H1 (cell line): Measurements from ENCODE around the gene FEM1C. TPM values are rescaled to one million over a fixed set of nuclear protein-coding genes. Genes with fewer than 3 reads are reported as not detected.

Source experiments
- CTCF ChIA-PET: fragments of 300-600 bp; sonication (Branson Sonifier 250); formaldehyde crosslinking; loops from one replicate; lab custom pipeline; 2021; ENCODE audit not compliant: partially characterized antibody; lab: Charles Lee
- POLR2A ChIA-PET: fragments of 300-600 bp; sonication (Branson Sonifier 250); formaldehyde crosslinking; loops from one replicate; lab custom pipeline; 2021; ENCODE audit warnings: inconsistent platforms; ENCODE audit not compliant: partially characterized antibody; lab: Charles Lee
- DNase-seq, 2 experiments: peaks; one replicate each; pipeline versions ENCODE4 v3.0.0 to v3.0.0-alpha.2; 2010 to 2022; ENCODE audit warnings: low spot score in 2 of 2, low read depth in 1 of 2, mixed read lengths in 1 of 2
- FAIRE-seq: peaks from 2 replicates; lab custom pipeline; 2011; peaks lifted over from hg19 to GRCh38; lab: Jason Lieb, UNC
- H2AFZ ChIP-seq: 2 replicates; pipeline ENCODE4 v1.8.1; 2012; ENCODE audit warnings: low read length, inconsistent platforms
- H2AK5ac ChIP-seq: 2 replicates; pipeline ENCODE4 v1.6.1; 2013; ENCODE audit warnings: low read depth, low read length
- H2BK120ac ChIP-seq: replicated peaks from 2 replicates; pipeline ENCODE3; 2013; ENCODE audit warnings: low read depth, low read length, inconsistent platforms
- H2BK12ac ChIP-seq: 2 replicates; pipeline ENCODE4 v1.6.1; 2013; ENCODE audit warnings: low read depth, low read length
- H2BK15ac ChIP-seq: 2 replicates; pipeline ENCODE4 v1.6.1; 2013; ENCODE audit warnings: low read length
- H2BK20ac ChIP-seq: 2 replicates; pipeline ENCODE4 v1.6.1; 2013; ENCODE audit warnings: low read length
- H2BK5ac ChIP-seq: 2 replicates; pipeline ENCODE4 v1.6.1; 2013; ENCODE audit warnings: low read depth, low read length
- H3K14ac ChIP-seq: 2 replicates; pipeline ENCODE4 v1.6.1; 2013; ENCODE audit warnings: inconsistent platforms; ENCODE audit not compliant: insufficient read length
- H3K18ac ChIP-seq: 2 replicates; pipeline ENCODE4 v1.6.1; 2013; ENCODE audit warnings: low read length; ENCODE audit errors: extremely low read depth
- H3K23ac ChIP-seq: 2 replicates; pipeline ENCODE4 v1.6.1; 2013; ENCODE audit warnings: inconsistent platforms; ENCODE audit not compliant: insufficient read length
- H3K23me2 ChIP-seq: 2 replicates; pipeline ENCODE4 v1.6.1; 2013; ENCODE audit warnings: low read depth, low read length
- H3K27ac ChIP-seq: 2 replicates; pipeline ENCODE4 v1.6.1; 2011; ENCODE audit warnings: low read depth, low read length, inconsistent platforms
- H3K27me3 ChIP-seq, 4 experiments: replicated peaks in 1 of 4; 1 replicate in 1 of 4; 2 replicates in 3 of 4; pipeline versions ENCODE4 v1.6.1 to v1.8.1; 2011 to 2013; ENCODE audit warnings: low read length in 3 of 4, mild to moderate bottlenecking in 3 of 4, inconsistent platforms in 2 of 4, mixed read lengths in 2 of 4, moderate library complexity in 1 of 4; ENCODE audit not compliant: control insufficient read depth in 3 of 4, insufficient read depth in 3 of 4; ENCODE audit errors: extremely low read depth in 1 of 4
- H3K36me3 ChIP-seq, 4 experiments: 2 replicates each; pipeline versions ENCODE4 v1.6.1 to v1.8.1; 2011 to 2013; ENCODE audit warnings: mild to moderate bottlenecking in 4 of 4, low read length in 3 of 4, moderate library complexity in 2 of 4, control low read depth in 1 of 4, inconsistent platforms in 1 of 4; ENCODE audit not compliant: insufficient read depth in 4 of 4, control insufficient read depth in 2 of 4
- H3K4ac ChIP-seq: replicated peaks from 2 replicates; pipeline ENCODE3; 2013; ENCODE audit warnings: low read length, low read depth, mixed read lengths, inconsistent platforms; ENCODE audit not compliant: insufficient read length
- H3K4me1 ChIP-seq, 4 experiments: replicated peaks in 1 of 4; 1 replicate in 1 of 4; 2 replicates in 3 of 4; pipeline versions ENCODE4 v1.6.1 to v1.8.1; 2011 to 2013; ENCODE audit warnings: low read length in 3 of 4, inconsistent platforms in 2 of 4, mixed read lengths in 1 of 4; ENCODE audit not compliant: insufficient read depth in 4 of 4, control insufficient read depth in 3 of 4
- H3K4me2 ChIP-seq, 2 experiments: 2 replicates each; pipeline versions ENCODE4 v1.6.1 to v1.8.1; 2011 to 2013; ENCODE audit warnings: low read depth in 2 of 2, low read length in 2 of 2, control low read depth in 1 of 2, inconsistent platforms in 1 of 2, mild to moderate bottlenecking in 1 of 2; ENCODE audit not compliant: insufficient read depth in 1 of 2
- H3K4me3 ChIP-seq, 4 experiments: fragments of 200-600, 300-600 bp in 1 of 4; sonication (generic), shearing (Covaris generic), sonication (Bioruptor Twin) in 1 of 4; 2 replicates each; pipeline versions ENCODE4 v1.5.1 to v1.8.1; 2011 to 2016; ENCODE audit warnings: low read length in 4 of 4, low read depth in 3 of 4, control low read depth in 2 of 4, inconsistent platforms in 2 of 4, mild to moderate bottlenecking in 2 of 4, mixed read lengths in 1 of 4, moderate library complexity in 1 of 4; ENCODE audit not compliant: insufficient read depth in 2 of 4; ENCODE audit errors: extremely low read depth in 1 of 4
- H3K56ac ChIP-seq: replicated peaks from 2 replicates; pipeline ENCODE3; 2013; ENCODE audit warnings: low read depth, mild to moderate bottlenecking, mixed read lengths, low read length, inconsistent platforms; ENCODE audit not compliant: insufficient read length
- H3K79me1 ChIP-seq: 2 replicates; pipeline ENCODE4 v1.6.1; 2013; ENCODE audit warnings: low read depth, low read length, control low read depth
- H3K79me2 ChIP-seq, 2 experiments: 2 replicates each; pipeline versions ENCODE4 v1.6.1 to v1.8.1; 2012 to 2013; ENCODE audit warnings: low read length in 2 of 2, mild to moderate bottlenecking in 2 of 2, inconsistent platforms in 1 of 2; ENCODE audit not compliant: insufficient read depth in 2 of 2, control insufficient read depth in 1 of 2
- H3K9ac ChIP-seq, 4 experiments: replicated peaks in 1 of 4; 1 replicate in 1 of 4; 2 replicates in 3 of 4; pipeline versions ENCODE4 v1.6.1 to v1.8.1; 2011 to 2013; ENCODE audit warnings: low read depth in 3 of 4, low read length in 3 of 4, control low read depth in 2 of 4, mild to moderate bottlenecking in 2 of 4, moderate library complexity in 2 of 4, inconsistent platforms in 1 of 4; ENCODE audit errors: extremely low read depth in 1 of 4
- H3K9me3 ChIP-seq, 2 experiments: 2 replicates each; pipeline versions ENCODE4 v1.6.1 to v1.8.1; 2012 to 2013; ENCODE audit warnings: mild to moderate bottlenecking in 2 of 2, moderate library complexity in 2 of 2, control low read depth in 1 of 2, inconsistent platforms in 1 of 2, low read depth in 1 of 2, low read length in 1 of 2, mixed read lengths in 1 of 2; ENCODE audit not compliant: insufficient read depth in 2 of 2
- H4K20me1 ChIP-seq, 2 experiments: replicated peaks in 1 of 2; 2 replicates each; pipeline versions ENCODE3 to v1.8.1; 2011 to 2013; ENCODE audit warnings: inconsistent platforms in 2 of 2, low read length in 2 of 2, mild to moderate bottlenecking in 1 of 2; ENCODE audit not compliant: insufficient read depth in 2 of 2, control insufficient read depth in 1 of 2
- H4K5ac ChIP-seq: 2 replicates; pipeline ENCODE4 v1.6.1; 2013; ENCODE audit warnings: low read length, low read depth, mixed read lengths, inconsistent platforms; ENCODE audit not compliant: insufficient read length
- H4K8ac ChIP-seq: 2 replicates; pipeline ENCODE4 v1.8.0; 2013; ENCODE audit warnings: mild to moderate bottlenecking, moderate library complexity, low read length, inconsistent platforms; ENCODE audit not compliant: insufficient read depth; ENCODE audit errors: extremely low read depth
- H4K91ac ChIP-seq: replicated peaks from 2 replicates; pipeline ENCODE3; 2013; ENCODE audit warnings: low read length, mixed read lengths, inconsistent platforms; ENCODE audit not compliant: insufficient read length
- ASH2L ChIP-seq: fragments of 200-600, 300-600 bp; sonication (generic); IDR thresholded peaks from one replicate; pipeline ENCODE4 v1.7.1; 2017; ENCODE audit warnings: low read length
- BACH1 ChIP-seq: IDR thresholded peaks from 2 replicates; pipeline ENCODE4 v1.6.1; 2012; ENCODE audit warnings: low read length, improper control_type of control experiment
- CBX8 ChIP-seq: fragments of 300-800, 300-1000 bp; sonication (generic); IDR thresholded peaks from 2 replicates; pipeline ENCODE4 v1.7.1; 2016; ENCODE audit warnings: low read depth, low read length, borderline replicate concordance
- CHD1 ChIP-seq: IDR thresholded peaks from 2 replicates; pipeline ENCODE4 v1.6.1; 2012; ENCODE audit warnings: low read depth, low read length, improper control_type of control experiment
- CTBP2 ChIP-seq: IDR thresholded peaks from 2 replicates; pipeline ENCODE4 v1.7.0; 2011; ENCODE audit warnings: borderline replicate concordance, mild to moderate bottlenecking, moderate library complexity, mixed read lengths, low read length; ENCODE audit not compliant: insufficient read depth, insufficient read length
- EZH2 ChIP-seq: fragments of 200-600 bp; sonication (generic); IDR thresholded peaks from 2 replicates; pipeline ENCODE4 v1.7.1; 2012; ENCODE audit warnings: low read depth, mild to moderate bottlenecking, moderate library complexity, low read length, inconsistent platforms; ENCODE audit not compliant: severe bottlenecking
- GTF2F1 ChIP-seq: IDR thresholded peaks from 2 replicates; pipeline ENCODE4 v1.6.1; 2012; ENCODE audit warnings: low read depth, low read length, improper control_type of control experiment, borderline replicate concordance
- KDM4A ChIP-seq: IDR thresholded peaks from one replicate; pipeline ENCODE4 v1.7.1; 2012; ENCODE audit warnings: low read depth, mild to moderate bottlenecking, moderate library complexity, low read length, inconsistent platforms; ENCODE audit not compliant: severe bottlenecking
- POLR2A ChIP-seq, 2 experiments: IDR thresholded peaks; 1 replicate in 1 of 2; 2 replicates in 1 of 2; pipeline ENCODE4 v1.6.1; 2011; ENCODE audit warnings: low read depth in 2 of 2, low read length in 2 of 2, mild to moderate bottlenecking in 2 of 2; ENCODE audit errors: control extremely low read depth in 1 of 2
- SP4 ChIP-seq: IDR thresholded peaks from 2 replicates; pipeline ENCODE4 v1.6.1; 2012; ENCODE audit warnings: low read length, inconsistent platforms
- WGBS, 2 experiments: shearing (Covaris generic) in 1 of 2; methylation state at CpG; one replicate each; pipeline versions ENCODE4 v1.1.6 to v1.1.7; 2013 to 2015; ENCODE audit warnings: low lambda C conversion rate in 2 of 2, mixed read lengths in 2 of 2, inconsistent platforms in 1 of 2, low coverage in 1 of 2, missing lambda C conversion rate in 1 of 2; ENCODE audit not compliant: insufficient replicate concordance in 2 of 2, insufficient coverage in 1 of 2, insufficient read length in 1 of 2; ENCODE audit errors: extremely low coverage in 1 of 2, missing lambda C conversion rate in 1 of 2; 5-methylcytosine and 5-hydroxymethylcytosine counted together
- polyA plus RNA-seq, 7 experiments: library from polyadenylated mRNA; depleted of rRNA in 3 of 7; stranded (reverse) in 5 of 7; unstranded in 2 of 7; fragments of >200 nt in 5 of 7; fragments of 200-250 nt in 2 of 7; gene quantifications; 1 replicate in 5 of 7; 2 replicates in 1 of 7; 4 replicates in 1 of 7; pipeline versions ENCODE4 v1.2.1 to v1.2.3, GENCODE V29; 2011 to 2013; ENCODE audit warnings: missing spikeins in 2 of 7, mixed read lengths in 2 of 7
- total RNA-seq: library from RNA; stranded (reverse); fragmentation: NEBNext Ultra II Directional; extraction: Animal tissue kit (Norgen Biotek cat#: 25700); gene quantifications from 2 replicates; pipeline ENCODE4 v1.2.1, GENCODE V29; 2021
- TF ChIP-seq, protein P1 (sequence below): IDR thresholded peaks from 2 replicates; pipeline ENCODE4 v1.6.1; 2011; ENCODE audit warnings: low read length, improper control_type of control experiment
- TF ChIP-seq, protein P2 (sequence below): IDR thresholded peaks from 2 replicates; pipeline ENCODE4 v1.6.1; 2012; ENCODE audit warnings: inconsistent platforms

Gene FEM1C
- total and polyA plus RNA-seq, 2 of the 8 experiments (the other 6 are each of a cell fraction or from before 2014, with no cell fraction given) = 4.4 to 17.7 TPM

DNA sequence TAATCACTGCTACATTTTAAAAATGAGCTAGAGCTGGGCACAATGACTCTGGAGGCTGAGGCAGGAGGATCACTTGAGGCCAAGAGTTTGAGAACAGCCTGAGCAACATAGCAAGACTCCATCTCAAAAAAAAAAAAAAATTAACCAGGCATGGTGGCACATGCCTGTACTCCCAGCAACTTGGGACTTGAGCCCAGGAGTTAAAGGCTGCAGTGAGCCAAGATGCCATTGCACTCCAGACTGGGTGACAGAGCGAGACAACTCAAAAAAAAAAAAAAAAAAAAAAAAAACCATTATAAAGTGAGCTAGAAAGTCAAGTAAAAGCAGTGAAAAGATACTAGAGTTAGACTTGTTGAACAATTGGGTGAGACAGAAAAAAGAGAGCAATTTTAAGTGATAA is 28.2 kb downstream of the FEM1C start:
- H3K23ac ChIP-seq = no peak overlapping the region
- DNase-seq (no peak), FAIRE-seq (no peak)
- no peak overlapping the region for H3K56ac ChIP-seq
- H4K8ac ChIP-seq = no peak overlapping the region
- no peak overlapping the region for H2BK20ac ChIP-seq
- H2BK5ac ChIP-seq = no peak overlapping the region
- H2BK120ac ChIP-seq = no peak overlapping the region
- no peak overlapping the region for H4K91ac ChIP-seq
- POLR2A ChIA-PET = interaction anchor here (0.7 kb wide), 1 partner anchor 65 kb away, joined by 3 read pairs; no protein-coding TSS in a partner anchor
- 83% methylated on average over 1 of the region's 1 CpG; no CpG with 5 or more reads in 1 of the 2 experiments for WGBS, 2 experiments
- H3K4me2 ChIP-seq = no peak overlapping the region
- no peak overlapping the region for H3K9ac ChIP-seq
- CTCF ChIA-PET = interaction anchor here (1.7 kb wide), 1 partner anchor 19 kb away, joined by 5 read pairs; no protein-coding TSS in a partner anchor
- H3K79me1 ChIP-seq = no peaks in the 10 kb centered on the region
- H3K23me2 ChIP-seq = no peaks in the 10 kb centered on the region
- H3K9me3 ChIP-seq = no peaks in the 10 kb centered on the region
- no peak overlapping the region for H2AK5ac ChIP-seq
- H2BK12ac ChIP-seq = no peak overlapping the region
- H3K36me3 ChIP-seq = no peaks in the 10 kb centered on the region
- H4K5ac ChIP-seq = no peak overlapping the region
- H3K4ac ChIP-seq = no peak overlapping the region
- no peak overlapping the region for H2BK15ac ChIP-seq
- H3K14ac ChIP-seq = no peak overlapping the region
- H3K79me2 ChIP-seq = no peaks in the 10 kb centered on the region
- no peaks in the 10 kb centered on the region for H4K20me1 ChIP-seq
- TF ChIP-seq ASH2L = no peak
- TF ChIP-seq, protein P1, sequence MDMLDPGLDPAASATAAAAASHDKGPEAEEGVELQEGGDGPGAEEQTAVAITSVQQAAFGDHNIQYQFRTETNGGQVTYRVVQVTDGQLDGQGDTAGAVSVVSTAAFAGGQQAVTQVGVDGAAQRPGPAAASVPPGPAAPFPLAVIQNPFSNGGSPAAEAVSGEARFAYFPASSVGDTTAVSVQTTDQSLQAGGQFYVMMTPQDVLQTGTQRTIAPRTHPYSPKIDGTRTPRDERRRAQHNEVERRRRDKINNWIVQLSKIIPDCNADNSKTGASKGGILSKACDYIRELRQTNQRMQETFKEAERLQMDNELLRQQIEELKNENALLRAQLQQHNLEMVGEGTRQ = no peak
- TF ChIP-seq SP4 = no peak
- no peak for TF ChIP-seq POLR2A (IDR thresholded peaks at IDR 0.05; ENCODE audit: control extremely low read depth in 1 of 2, low read depth in 2 of 2, low read length in 2 of 2)
- no peak for TF ChIP-seq CTBP2
- no peak for TF ChIP-seq CHD1
- no peak for TF ChIP-seq BACH1
- TF ChIP-seq, protein P2, sequence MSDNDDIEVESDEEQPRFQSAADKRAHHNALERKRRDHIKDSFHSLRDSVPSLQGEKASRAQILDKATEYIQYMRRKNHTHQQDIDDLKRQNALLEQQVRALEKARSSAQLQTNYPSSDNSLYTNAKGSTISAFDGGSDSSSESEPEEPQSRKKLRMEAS = no peak
- no peak for TF ChIP-seq GTF2F1
- no peak for TF ChIP-seq CBX8
- TF ChIP-seq KDM4A = no peak
- no peak for TF ChIP-seq EZH2
- H2AFZ ChIP-seq = no peak overlapping the region
- H3K27ac ChIP-seq = no peak overlapping the region
- no peaks in the 10 kb centered on the region for H3K27me3 ChIP-seq
- H3K4me1 ChIP-seq = no peaks in the 10 kb centered on the region
- H3K4me3 ChIP-seq = no peak overlapping the region
- H3K18ac ChIP-seq = no peak overlapping the region
